22Rv1 (cell line): ENCODE results near the gene NDFIP1.

Experiments
- ZFX ChIP-seq: fragments of 450-650 bp; IDR thresholded peaks from 2 replicates; pipeline ENCODE4 v1.6.1; 2017; ENCODE audit warnings: antibody characterized with exemption, borderline replicate concordance
- TF ChIP-seq, protein P1 (sequence below): fragments of 450-650 bp; IDR thresholded peaks from 2 replicates; pipeline ENCODE4 v1.5.1; 2017; ENCODE audit warnings: mild to moderate bottlenecking

DNA sequence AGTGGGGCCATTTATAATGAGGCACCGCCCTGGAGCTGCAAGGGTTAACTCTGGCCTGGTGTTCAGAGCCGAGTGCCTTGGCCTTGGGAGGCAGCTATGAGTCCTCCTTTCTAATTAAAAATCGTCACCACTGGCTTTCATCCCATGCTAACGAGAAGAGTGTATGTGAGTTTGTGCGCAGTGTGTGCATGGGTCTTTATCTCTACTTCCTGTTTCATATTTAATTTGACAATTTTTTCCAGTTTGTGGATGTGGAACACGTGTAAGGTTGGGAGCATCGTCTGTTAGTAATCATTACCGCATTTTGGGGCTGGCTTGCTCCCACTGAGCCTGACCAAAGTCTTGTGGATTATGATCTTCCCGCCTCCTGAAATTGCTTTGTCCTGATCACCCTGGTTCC, 76.4 kb downstream of the NDFIP1 start:
- TF ChIP-seq, protein P1, sequence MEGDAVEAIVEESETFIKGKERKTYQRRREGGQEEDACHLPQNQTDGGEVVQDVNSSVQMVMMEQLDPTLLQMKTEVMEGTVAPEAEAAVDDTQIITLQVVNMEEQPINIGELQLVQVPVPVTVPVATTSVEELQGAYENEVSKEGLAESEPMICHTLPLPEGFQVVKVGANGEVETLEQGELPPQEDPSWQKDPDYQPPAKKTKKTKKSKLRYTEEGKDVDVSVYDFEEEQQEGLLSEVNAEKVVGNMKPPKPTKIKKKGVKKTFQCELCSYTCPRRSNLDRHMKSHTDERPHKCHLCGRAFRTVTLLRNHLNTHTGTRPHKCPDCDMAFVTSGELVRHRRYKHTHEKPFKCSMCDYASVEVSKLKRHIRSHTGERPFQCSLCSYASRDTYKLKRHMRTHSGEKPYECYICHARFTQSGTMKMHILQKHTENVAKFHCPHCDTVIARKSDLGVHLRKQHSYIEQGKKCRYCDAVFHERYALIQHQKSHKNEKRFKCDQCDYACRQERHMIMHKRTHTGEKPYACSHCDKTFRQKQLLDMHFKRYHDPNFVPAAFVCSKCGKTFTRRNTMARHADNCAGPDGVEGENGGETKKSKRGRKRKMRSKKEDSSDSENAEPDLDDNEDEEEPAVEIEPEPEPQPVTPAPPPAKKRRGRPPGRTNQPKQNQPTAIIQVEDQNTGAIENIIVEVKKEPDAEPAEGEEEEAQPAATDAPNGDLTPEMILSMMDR: no peak
- no peak for TF ChIP-seq ZFX
